Nephron (organoid): ENCODE data around the gene DCTN4.
"Not testable (repeated sequence)": the region's sequence is repeated elsewhere in the genome, so short reads cannot be mapped to it uniquely, and the experiment has no call there.

Source experiments
- H3K27ac Mint-ChIP-seq, 3 experiments: 2 replicates each; pipeline ENCODE4 v1.8.0; 2020; ENCODE audit warnings: mixed read lengths in 3 of 3, mild to moderate bottlenecking in 2 of 3, moderate library complexity in 1 of 3
- H3K27me3 Mint-ChIP-seq: 2 replicates; pipeline ENCODE4 v1.8.0; 2021; ENCODE audit warnings: low read depth, mild to moderate bottlenecking, moderate library complexity, mixed read lengths
- H3K36me3 Mint-ChIP-seq: 2 replicates; pipeline ENCODE4 v1.8.0; 2020; ENCODE audit warnings: low read depth, mixed read lengths
- H3K4me1 Mint-ChIP-seq: 2 replicates; pipeline ENCODE4 v1.8.0; 2020; ENCODE audit warnings: mixed read lengths
- H3K4me3 Mint-ChIP-seq, 3 experiments: 2 replicates each; pipeline ENCODE4 v1.8.0; 2020; ENCODE audit warnings: mild to moderate bottlenecking in 3 of 3, mixed read lengths in 3 of 3, moderate library complexity in 2 of 3
- H3K9me3 Mint-ChIP-seq: 2 replicates; pipeline ENCODE4 v1.8.0; 2020; ENCODE audit warnings: mixed read lengths
- CTCF ChIP-seq, 3 experiments: fragments of 200-600 bp; sonication (generic); IDR thresholded peaks; one replicate each; pipeline ENCODE4 v1.5.0; 2021; ENCODE audit warnings: antibody characterized with exemption in 3 of 3; ENCODE audit not compliant: unreplicated experiment in 3 of 3

The DCTN4 gene

GRCh38 chr5:150753863-150754262 lies 5.0 kb downstream of the DCTN4 start:
- no peak overlapping the region for H3K27ac Mint-ChIP-seq
- peaks cover 9% of the 10 kb centered on the region for H3K4me1 Mint-ChIP-seq
- TF ChIP-seq CTCF (IDR thresholded peaks at IDR 0.05; ENCODE audit: unreplicated experiment in 3 of 3): no peak
- peaks cover 58% of the 10 kb centered on the region for H3K36me3 Mint-ChIP-seq
- no peaks in the 10 kb centered on the region for H3K27me3 Mint-ChIP-seq
- H3K4me3 Mint-ChIP-seq: no peak overlapping the region
- no peaks in the 10 kb centered on the region for H3K9me3 Mint-ChIP-seq

- H3K27ac Mint-ChIP-seq: no peak overlapping the region
- H3K9me3 Mint-ChIP-seq: no peaks in the 10 kb centered on the region
- no peak for TF ChIP-seq CTCF (IDR thresholded peaks at IDR 0.05; ENCODE audit: unreplicated experiment in 3 of 3)
- H3K36me3 Mint-ChIP-seq: peaks cover 59% of the 10 kb centered on the region
- H3K4me3 Mint-ChIP-seq: no peak overlapping the region
- H3K4me1 Mint-ChIP-seq: peaks cover 9% of the 10 kb centered on the region
- no peaks in the 10 kb centered on the region for H3K27me3 Mint-ChIP-seq
Measured at GRCh38 chr5:150753463-150753862, 5.4 kb downstream of the DCTN4 start.

GRCh38 chr5:150751096-150751891 lies 7.5 kb downstream of the DCTN4 start:
- Mint-ChIP-seq H3K36me3 (peaks cover 59% of the 10 kb centered on the region), H3K27me3 (no peaks in the 10 kb centered on the region), H3K27ac (no peak overlapping the region), H3K9me3 (no peaks in the 10 kb centered on the region), H3K4me3 (no peak overlapping the region), H3K4me1 (peaks cover 4% of the 10 kb centered on the region)
- no peak for TF ChIP-seq CTCF (IDR thresholded peaks at IDR 0.05; ENCODE audit: unreplicated experiment in 3 of 3)

GRCh38 chr5:150750469-150750868 lies 8.3 kb downstream of the DCTN4 start:
- no peak overlapping the region for H3K27ac Mint-ChIP-seq
- peaks cover 1% of the 10 kb centered on the region for H3K9me3 Mint-ChIP-seq
- no peaks in the 10 kb centered on the region for H3K27me3 Mint-ChIP-seq
- H3K36me3 Mint-ChIP-seq: peaks cover 59% of the 10 kb centered on the region
- H3K4me3 Mint-ChIP-seq: no peak overlapping the region
- H3K4me1 Mint-ChIP-seq: peaks cover 1% of the 10 kb centered on the region
- no peak for TF ChIP-seq CTCF (IDR thresholded peaks at IDR 0.05; ENCODE audit: unreplicated experiment in 3 of 3)

GRCh38 chr5:150743142-150743488 lies 15.7 kb downstream of the DCTN4 start:
- H3K4me3 Mint-ChIP-seq, H3K27ac Mint-ChIP-seq, H3K27me3 Mint-ChIP-seq, H3K4me1 Mint-ChIP-seq: not testable (repeated sequence)
- H3K36me3 Mint-ChIP-seq: peaks cover 74% of the 10 kb centered on the region
- H3K9me3 Mint-ChIP-seq: peaks cover 14% of the 10 kb centered on the region

- H3K9me3 Mint-ChIP-seq: peaks cover 17% of the 10 kb centered on the region
- H3K27ac Mint-ChIP-seq, H3K4me3 Mint-ChIP-seq, H3K27me3 Mint-ChIP-seq, H3K4me1 Mint-ChIP-seq: not testable (repeated sequence)
- H3K36me3 Mint-ChIP-seq: peaks cover 79% of the 10 kb centered on the region
Measured at GRCh38 chr5:150742455-150743141, 16.2 kb downstream of the DCTN4 start.

GRCh38 chr5:150740992-150741391 lies 17.8 kb downstream of the DCTN4 start:
- H3K4me1 Mint-ChIP-seq: no peaks in the 10 kb centered on the region
- H3K9me3 Mint-ChIP-seq: peaks cover 29% of the 10 kb centered on the region
- no peaks in the 10 kb centered on the region for H3K27me3 Mint-ChIP-seq
- no peak overlapping the region for H3K27ac Mint-ChIP-seq
- no peak for TF ChIP-seq CTCF (IDR thresholded peaks at IDR 0.05; ENCODE audit: unreplicated experiment in 3 of 3)
- no peak overlapping the region for H3K4me3 Mint-ChIP-seq
- H3K36me3 Mint-ChIP-seq: peaks cover 89% of the 10 kb centered on the region
